GM21825 (cell line): Measurements from ENCODE around the gene NCCRP1.

ENCODE experiments used
- ATAC-seq: cut with Tn5 transposase; IDR thresholded peaks from one replicate; pipeline ENCODE4 v1.9.1; 2021; ENCODE audit warnings: mild to moderate bottlenecking, moderate library complexity; ENCODE audit not compliant: unreplicated experiment

The NCCRP1 gene

DNA sequence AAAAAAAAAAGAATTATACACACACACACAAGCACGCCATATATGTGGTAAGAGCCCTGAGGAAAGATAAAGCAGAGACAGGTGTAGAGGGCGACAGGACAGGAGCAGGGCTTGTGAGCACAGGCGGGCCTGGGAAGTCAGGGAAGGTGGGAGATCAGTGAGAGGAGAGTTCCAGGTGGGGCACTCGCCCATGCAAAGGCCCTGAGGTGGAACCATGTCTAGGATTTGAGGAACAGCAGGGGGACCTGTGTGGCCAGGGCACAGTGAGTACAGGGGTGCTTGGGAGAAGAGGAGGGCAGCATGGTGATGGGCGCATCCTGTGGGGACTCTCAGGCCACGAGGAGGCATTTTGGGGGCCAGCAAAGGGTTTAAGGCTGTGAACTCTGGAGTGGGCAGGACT, 32.5 kb upstream of the NCCRP1 start:
- ATAC-seq, result no peak

DNA sequence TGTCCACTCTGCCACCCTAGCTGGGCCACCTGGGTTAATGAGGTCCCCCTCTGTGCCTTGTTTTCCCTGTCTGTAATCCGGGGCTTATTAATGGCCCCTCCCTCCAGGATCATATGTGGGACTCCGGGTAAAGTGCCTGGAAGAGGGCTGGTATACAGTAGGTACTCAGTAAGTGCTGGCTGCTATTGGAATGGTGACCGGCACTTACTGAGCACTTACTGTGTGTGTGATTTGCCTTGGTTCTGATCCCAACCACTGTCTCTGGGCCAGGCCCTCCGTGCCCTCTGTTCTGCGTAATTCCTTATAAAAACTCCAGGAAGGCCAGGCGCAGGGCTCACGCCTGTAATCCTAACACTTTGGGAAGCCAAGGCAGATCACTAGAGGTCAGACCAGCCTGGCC, 30.9 kb upstream of the NCCRP1 start:
- no peak for ATAC-seq

DNA sequence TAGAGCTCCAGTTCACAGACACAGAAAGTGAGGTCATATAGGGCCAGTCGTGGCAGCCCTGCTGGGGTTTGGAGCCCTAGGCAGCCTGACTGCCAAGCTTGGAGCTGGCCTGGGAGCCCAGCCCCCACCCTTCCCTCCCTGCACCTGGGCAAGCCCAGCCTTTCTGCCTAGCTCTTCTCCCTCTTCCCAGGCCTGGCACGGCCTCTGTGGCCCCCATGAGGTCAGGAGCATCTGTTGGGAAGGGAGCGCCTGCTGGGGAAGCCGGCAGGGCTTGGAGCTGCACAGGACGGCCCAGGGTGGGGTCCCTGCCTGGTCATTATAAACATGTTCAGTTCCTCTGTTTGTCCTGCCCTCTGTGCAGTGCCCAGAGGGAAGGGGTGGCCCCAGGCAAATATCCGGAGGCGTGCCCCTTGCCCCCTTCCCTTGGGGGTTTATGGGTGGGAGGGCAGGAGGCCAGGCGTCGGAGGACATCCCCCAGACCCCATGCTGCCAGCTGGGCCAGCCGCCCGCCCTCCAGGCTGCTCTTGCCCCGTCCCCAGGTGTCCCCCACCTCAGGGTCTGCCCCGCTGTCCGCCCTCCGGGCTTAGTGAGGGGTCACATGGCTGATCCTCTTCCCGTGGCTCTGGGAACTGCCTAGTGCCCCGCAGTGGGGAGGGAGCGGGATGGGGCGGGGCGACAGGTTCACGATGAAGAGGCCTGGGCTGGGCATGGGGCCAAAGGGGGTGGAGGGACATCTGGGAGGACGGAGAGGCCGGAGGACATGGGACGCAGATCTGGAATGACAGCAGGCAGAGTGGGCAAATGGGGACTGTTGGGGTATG, 30.0 kb upstream of the NCCRP1 start:
- no peak for ATAC-seq

DNA sequence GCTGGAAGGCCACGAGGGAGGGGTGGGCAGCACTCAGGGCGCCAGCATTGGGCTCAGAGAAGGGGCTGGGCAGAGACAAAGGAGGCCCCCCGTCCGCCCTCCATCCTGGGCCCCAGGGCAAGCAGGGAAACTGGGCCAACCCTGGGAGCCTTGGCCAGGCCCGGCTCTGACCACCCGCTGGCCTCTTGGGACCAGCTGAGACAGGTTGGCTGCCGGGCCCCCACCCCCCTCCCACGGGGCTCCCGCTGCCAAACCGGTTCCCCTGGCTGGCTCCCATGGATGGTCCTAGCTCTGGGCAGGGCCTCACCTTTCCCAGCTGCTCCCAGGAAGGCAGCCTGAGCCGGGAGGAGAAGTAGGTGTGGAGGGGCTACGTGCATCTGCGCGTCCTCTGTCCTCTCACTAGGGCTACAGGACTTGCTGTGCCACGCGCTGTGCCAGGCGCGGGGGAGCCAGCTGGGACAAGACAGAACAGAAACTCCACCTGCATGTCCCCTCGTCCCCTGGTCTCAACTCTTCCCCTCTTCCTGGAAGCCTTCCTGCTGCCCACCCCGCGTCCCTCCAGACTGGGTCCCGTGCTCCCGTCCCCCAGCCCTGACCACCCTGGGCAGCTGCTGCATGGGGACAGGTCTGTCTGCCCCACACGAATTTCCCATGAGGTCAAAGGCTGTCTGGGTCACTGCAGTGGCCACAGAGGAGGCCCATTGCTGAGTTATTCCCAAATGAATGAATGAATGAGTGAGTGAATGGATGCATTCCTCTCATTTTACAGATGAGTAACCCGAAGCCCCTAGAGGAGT, 29.1 kb upstream of the NCCRP1 start:
- no peak for ATAC-seq

DNA sequence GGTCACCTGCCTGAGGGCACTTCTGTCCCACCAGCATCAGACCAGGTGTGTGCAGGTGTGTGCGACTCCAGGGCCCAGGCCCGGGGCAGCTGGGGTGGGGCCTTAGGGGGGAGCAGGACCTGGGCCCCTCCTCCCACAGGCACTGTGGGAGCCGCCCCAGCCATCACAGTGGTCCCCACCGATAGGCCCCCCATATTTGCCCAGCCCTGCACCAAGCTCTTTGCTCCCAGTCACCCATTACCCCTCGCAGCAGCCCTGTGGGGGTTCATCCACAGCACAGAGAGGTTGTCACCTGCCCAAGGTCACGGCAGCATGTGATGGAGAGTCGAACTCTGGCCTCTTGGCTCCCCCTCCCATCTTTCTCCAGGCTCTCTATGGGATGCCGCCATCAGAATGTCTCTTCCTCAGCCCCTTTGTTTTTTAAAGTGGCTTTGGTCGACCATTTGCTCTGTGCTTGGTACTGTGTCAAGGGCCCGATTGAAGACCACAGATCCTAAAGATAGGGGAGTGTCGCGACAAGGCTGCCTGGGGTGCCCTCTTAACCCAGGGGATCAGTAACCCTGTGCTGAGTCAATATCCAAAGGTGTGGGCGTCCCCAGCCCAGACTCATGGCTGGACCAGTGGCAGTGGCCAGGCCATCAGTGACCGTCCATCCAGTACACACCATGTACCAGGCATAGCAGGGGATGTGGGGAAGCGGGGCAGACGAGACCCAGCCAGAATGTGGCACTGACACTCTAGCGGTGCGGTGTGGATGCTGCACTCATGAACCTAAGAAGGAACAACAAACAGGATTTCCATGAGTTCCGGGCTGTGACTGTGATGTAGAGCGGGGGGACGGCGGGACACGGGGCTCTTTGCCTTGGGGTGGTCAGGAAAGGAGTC, 28.3 kb upstream of the NCCRP1 start:
- ATAC-seq, result no peak

DNA sequence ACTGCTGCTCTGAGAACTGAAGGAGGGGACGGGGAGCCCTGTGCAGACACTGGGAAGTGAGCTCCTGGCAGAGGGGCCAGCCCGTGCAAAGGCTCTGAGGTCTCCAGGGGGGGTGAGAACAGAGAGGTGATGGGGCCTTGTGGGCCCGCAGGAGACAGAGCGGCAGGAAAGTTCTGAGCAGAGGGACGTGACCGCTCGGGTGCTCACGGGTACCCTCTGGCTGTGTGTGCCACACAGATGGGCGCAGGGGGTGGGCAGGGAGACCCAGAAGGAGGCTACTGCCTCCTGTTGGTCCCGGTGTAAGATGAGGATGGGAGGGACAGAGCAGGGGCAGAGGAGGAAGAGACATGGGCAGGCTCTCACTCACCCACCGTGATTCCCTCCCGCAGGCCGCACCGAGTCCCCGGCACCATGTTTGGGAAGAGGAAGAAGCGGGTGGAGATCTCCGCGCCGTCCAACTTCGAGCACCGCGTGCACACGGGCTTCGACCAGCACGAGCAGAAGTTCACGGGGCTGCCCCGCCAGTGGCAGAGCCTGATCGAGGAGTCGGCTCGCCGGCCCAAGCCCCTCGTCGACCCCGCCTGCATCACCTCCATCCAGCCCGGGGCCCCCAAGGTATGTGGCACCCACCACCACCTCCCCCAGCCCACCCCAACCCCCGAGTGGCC, 27.5 kb upstream of the NCCRP1 start:
- ATAC-seq, result no peak

DNA sequence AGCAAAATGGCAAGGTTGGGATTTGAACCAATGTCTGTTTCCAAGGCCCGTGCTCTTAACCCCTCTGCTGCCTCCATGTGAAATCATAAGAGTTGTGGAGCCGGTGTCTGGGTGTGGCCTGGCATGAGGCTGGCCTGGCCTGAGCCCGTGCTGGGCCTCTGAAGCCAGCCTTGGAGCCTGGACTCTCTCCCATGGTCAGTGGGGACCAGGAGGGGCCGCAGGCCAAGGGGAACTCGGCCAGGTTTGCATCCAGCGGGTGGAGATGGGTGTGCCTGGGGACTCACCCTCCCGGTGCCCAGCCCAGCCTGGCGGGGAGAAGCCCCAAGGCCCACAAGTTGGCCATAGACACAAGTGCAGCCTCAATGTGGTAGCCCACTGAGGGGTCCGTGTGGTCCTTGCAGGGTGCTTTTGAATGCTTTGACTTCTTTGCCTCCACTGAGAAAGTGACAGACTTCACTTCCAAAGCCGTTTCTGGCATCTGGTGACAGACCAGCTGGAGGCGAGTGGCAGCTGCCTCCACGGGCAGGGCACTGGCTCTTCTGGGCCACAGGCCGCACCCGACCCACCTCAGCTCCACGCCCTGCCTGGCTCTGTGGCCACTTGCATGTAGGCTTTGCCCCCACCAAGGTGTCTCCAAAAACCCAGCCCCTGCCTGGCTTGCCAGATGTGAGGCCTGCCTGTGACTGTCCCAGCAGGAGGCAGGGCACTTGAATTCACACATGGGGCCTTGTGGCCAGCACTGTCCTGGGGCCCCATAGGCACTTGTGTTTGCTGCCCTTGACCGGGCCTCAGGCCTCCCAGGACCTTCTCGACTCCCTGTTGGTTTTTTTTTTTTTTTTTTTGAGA, 26.2 kb upstream of the NCCRP1 start:
- no peak for ATAC-seq

DNA sequence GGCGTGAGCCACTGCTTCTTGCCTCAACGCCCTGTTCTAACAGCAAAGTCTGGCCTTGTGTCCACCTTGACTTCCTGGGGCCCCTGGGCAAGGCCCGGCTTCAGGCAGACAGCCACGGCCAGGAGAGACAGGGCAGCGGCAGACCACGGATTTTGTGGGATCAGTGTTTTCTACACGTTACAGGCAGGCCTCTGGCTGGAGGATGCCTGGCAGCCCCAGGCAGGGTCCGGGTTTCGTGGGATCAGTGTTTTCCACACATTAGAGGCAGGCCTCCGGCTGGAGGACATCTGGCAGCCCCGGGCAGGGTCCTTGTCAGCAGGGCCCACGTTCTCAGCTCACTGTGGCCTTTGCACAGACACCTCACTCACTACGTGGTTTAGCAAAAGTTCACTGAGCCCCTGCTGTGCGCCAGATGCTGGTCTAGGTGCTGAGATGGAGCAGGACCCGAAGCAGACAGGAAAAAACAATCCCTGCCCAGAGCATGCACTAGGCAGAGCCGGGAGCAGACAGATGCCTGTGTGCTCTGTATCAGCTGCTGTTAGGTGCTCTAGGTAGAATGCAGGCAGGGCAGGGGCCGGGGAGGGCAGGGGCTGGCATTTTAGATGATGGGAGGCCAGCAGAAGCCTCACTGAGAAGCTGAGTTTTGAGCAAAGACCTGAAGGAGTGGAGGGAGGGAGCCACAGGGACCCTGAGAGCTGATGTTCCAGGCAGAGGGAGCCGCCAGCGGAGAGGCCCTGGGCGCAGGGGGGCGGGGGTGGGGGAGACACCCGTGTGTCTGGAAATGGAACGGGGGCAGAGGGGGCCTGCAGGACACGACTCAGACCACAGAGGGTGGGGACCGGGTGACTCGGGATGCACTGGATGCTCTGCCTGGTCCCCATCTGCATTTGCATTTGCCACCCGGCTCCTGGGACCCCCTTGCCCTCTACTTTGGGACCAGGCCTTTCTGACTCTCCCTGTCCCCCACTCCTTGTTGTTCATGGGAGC, 25.0 kb upstream of the NCCRP1 start:
- no peak for ATAC-seq

DNA sequence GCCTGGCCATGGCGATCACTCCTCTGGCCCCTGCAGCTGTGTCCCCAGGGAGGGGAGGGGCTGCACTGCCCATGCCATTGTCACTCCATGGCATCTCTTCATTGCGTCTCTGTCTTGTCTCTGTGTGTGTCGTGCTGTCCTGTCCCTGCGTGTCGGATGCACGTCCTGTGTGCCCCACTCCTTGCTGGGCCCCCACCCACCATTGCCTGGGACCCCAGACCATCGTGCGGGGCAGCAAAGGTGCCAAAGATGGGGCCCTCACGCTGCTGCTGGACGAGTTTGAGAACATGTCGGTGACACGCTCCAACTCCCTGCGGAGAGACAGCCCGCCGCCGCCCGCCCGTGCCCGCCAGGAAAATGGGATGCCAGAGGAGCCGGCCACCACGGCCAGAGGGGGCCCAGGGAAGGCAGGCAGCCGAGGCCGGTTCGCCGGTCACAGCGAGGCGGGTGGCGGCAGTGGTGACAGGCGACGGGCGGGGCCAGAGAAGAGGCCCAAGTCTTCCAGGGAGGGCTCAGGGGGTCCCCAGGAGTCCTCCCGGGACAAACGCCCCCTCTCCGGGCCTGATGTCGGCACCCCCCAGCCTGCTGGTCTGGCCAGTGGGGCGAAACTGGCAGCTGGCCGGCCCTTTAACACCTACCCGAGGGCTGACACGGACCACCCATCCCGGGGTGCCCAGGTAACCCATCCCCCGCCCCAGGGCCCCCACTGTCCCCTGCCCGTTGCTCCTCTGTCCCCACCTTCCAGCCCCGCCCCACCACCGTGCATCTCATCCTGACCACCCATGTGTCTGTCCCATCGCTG, 23.9 kb upstream of the NCCRP1 start:
- no peak for ATAC-seq

DNA sequence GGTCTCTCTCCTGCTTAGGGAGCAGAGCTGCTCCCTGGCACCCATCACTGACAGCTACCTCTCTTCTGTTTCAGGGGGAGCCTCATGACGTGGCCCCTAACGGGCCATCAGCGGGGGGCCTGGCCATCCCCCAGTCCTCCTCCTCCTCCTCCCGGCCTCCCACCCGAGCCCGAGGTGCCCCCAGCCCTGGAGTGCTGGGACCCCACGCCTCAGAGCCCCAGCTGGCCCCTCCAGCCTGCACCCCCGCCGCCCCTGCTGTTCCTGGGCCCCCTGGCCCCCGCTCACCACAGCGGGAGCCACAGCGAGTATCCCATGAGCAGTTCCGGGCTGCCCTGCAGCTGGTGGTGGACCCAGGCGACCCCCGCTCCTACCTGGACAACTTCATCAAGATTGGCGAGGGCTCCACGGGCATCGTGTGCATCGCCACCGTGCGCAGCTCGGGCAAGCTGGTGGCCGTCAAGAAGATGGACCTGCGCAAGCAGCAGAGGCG, 23.2 kb upstream of the NCCRP1 start:
- no peak for ATAC-seq

DNA sequence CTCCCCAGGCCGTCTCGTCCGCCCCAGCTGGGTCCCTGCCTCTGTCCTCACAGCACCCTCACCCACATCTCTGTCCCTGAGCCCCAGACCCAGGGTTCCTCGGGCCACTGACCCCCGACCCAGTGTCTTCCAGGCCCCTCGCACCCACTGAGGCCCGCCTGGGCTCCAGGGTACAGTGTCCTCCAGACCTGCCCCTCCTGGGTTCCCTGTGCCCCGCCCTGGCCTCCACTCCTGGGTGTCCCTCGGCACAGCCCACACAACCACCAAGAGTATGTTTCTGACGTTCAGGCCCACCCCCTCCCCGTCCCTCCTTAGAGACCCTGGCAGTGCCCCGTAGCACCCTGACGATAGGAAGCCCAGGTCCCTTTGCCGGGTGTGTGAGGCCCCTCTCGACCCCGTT, 22.6 kb upstream of the NCCRP1 start:
- ATAC-seq, result no peak

DNA sequence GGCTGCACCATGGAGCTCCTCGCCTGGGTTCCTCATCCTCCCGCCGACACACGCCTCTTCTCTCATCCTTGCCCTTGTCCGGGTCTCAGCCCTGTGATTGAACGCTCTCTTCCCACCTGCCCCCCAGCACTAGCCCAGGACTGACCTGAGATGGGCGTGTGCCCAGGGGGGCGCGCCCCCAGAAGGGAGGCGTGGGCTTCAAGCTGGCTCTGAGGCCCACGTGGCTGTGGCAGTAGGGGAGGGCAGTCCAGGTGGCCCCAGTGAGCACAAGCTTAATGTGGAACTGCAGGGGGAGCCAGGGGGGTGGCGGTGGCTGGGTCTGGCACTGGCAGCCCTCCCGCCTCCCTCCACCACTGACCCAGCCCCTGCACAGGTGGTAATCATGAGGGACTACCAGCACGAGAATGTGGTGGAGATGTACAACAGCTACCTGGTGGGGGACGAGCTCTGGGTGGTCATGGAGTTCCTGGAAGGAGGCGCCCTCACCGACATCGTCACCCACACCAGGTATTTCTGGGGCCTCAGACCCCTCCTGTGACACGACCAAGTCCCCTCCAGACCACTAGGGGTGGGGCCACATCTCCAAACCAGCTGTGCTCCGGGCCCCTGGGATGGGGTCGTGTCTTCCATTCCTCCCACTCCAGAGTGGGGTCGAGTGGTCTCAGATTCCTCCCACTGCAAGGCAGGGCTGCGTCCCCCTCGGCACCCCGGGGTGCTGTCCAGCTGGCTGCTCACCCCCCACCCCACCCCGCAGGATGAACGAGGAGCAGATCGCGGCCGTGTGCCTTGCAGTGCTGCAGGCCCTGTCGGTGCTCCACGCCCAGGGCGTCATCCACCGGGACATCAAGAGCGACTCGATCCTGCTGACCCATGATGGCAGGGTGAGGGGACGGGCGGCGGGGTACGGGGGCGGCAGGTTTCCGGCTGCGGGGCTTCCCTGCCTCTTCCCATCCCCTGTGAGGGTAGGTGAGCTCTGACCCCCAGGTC, 21.9 kb upstream of the NCCRP1 start:
- ATAC-seq, result no peak

DNA sequence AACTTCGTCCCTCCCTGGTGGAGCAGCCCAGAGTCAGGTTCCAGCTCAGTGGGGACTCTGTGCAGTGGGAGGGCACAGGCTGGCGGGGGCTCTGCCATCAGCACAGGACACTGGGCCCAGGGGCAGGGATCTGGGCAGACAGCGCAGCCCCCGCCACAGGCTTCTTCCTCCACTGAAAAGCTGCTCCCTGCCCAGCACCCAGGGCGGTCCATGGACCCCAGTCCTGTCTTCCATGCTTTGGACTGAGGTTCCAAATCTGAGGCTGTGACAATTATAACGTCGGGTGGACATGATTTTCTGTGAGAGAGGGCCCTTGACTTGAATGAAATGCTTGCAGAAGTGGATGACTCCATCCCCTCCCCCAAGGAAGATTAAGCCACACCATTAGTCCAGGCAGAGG, 21.2 kb upstream of the NCCRP1 start:
- ATAC-seq, result no peak

DNA sequence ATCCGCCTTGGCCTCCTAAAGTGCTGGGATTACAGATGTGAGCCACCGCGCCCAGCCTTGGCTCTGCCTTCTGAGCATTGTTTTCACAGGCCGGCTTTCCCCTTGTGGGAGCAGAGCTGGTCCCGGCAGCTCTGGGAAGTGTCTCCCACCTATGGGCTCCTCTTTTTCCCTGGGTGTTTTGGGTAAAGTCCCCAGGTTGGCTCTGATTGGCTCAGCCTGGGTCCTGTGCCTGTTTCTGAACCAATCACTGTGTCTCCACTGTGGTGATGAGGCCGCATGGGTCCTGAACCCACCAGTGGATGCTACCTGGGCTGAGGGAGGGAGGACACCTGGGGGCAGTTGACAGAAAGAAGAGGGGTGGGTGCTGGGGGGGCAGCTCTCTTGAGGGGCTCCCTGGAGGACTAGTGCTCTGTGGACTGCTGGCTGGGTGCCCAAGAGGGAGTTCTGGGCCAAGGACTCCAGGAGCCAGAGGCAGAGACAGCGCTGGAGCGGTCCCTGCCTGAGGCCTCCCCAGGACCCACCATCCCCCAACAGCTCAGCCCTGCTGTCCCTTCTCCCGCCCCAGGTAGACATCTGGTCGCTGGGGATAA, 19.6 kb upstream of the NCCRP1 start:
- no peak for ATAC-seq

DNA sequence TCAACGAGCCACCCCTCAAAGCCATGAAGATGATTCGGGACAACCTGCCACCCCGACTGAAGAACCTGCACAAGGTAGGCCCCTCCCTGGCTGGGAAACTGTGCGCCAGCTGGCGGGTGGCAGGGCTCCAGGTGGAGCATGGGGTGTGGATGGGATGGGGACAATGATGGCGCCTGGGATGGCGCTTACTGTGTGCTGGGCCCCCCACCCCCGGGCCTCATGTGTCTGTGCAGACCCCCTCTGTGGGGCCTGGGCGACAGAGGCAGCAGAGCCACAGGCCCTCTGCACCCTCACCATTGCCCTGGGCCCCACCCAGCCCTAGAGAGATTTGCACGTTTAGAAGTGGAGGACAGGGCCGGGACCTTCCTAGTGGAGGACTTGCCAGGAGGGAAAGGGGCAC, 19.0 kb upstream of the NCCRP1 start:
- no peak for ATAC-seq
